GM21786 (cell line): ENCODE results near the gene TARBP1.
"Not testable (repeated sequence)": the region's sequence is repeated elsewhere in the genome, so short reads cannot be mapped to it uniquely, and the experiment has no call there.

Experiments
- ATAC-seq: cut with Tn5 transposase; IDR thresholded peaks from one replicate; pipeline ENCODE4 v1.9.1; 2021; ENCODE audit not compliant: unreplicated experiment

The TARBP1 gene

GRCh38 chr1:234398849-234399381 is 80.1 kb downstream of the TARBP1 start:
- ATAC-seq: peak; percentile 71

- ATAC-seq: no peak
Measured at GRCh38 chr1:234397732-234398131, 81.2 kb downstream of the TARBP1 start.

GRCh38 chr1:234396871-234397270 is 82.1 kb downstream of the TARBP1 start:
- ATAC-seq: no peak

- ATAC-seq: no peak
Measured at GRCh38 chr1:234396092-234396491, 82.9 kb downstream of the TARBP1 start.

DNA sequence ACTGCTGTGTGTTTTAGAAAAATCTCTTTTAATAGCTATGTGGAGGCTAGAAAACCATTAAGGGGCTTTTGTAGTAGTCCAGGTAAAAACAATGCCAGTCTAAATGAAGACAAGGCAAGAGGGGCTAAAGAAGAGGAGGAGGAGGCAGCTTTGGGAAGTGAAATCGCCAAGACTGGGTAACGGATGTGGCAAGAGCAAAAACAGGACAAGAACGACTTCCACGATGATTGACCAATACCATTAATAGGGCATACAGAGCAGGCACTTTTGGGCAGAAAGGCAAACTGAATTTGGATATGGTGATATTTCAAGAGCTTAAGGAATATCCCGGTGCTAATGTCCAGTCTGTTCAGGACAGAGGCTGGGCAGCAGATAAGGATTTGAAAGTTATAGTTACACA is 83.7 kb downstream of the TARBP1 start:
- no peak for ATAC-seq

DNA sequence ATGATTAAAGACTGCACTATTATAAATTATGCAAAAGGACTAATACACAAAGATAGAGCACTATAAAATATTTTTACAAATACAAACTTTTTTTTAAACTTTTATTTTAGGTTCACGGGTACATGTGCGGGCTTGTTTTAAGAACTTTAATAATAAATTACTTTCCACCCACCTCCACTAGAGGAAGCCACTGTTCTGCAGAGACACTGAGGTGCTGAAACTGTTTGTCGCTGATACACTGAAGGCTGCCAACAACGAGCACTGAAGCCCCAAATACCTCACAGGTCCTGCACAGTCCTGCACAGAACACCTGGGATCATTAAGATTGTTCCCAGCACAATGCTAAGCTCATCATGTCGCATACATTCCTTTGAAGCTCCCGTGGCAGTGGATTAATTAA is 85.8 kb downstream of the TARBP1 start:
- ATAC-seq: no peak

DNA sequence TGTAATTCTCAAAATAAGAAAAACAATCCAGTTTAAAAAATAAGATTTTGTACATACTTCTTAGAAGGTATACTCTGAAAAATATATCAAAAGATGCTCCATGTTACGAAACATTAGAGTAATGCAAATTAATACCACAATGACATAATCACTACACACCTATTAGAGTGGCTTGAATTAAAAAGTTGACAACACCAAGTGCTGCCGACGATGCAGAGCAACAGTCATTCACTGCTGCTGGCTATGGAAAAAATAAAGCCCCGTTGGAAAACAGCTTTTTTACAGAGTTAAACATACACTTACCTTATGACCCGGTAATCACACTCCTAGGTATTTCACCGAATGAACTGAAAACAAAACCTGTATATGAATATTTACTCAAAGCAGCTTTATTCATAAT is 90.9 kb downstream of the TARBP1 start:
- ATAC-seq: no peak

- ATAC-seq: no peak
Measured at GRCh38 chr1:234386122-234386521, 92.9 kb downstream of the TARBP1 start.

- no peak for ATAC-seq
Measured at GRCh38 chr1:234381699-234382555, 97.1 kb downstream of the TARBP1 start.

DNA sequence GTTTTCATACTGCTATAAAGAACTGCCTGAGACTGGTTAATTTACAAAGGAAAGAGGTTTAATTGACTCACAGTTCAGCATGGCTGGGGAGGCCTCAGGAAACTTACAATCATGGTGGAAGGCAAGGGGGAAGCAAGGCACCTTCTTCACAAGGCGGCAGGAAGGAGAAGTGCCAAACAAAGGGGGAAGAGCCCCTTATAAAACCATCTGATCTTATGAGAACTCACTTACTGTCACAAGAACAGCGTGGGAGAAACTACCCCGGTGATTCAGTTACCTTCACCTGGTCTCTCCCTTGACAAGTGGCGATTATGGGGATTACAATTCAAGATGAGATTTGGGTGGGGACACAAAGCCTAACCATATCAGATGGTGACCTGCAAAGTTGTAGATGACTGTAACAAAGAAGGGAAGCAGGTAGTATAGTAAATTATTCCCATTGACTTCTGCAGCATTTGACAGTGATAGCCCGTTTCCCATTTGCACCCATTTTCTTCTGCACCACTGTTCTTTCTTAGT is 99.3 kb downstream of the TARBP1 start:
- not testable (repeated sequence) for ATAC-seq

DNA sequence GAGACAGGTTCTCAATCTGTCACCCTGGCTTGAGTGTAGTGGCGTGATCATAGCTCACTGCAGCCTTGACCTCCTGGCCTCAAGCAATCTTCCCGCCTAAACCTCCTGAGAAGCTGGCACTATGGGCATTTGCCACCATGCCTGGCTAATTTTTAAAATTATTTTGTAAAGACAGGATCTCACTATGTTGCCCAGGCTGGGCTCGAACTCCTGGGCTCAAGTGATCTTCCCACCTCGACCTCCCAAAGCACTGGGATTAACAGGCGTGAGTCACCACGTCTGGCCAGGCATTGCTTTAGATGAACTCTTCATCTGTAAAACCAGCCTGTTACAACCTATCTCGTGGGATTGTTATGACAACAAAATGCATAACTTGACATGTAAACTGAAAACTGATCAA is 103.3 kb downstream of the TARBP1 start:
- ATAC-seq: no peak

DNA sequence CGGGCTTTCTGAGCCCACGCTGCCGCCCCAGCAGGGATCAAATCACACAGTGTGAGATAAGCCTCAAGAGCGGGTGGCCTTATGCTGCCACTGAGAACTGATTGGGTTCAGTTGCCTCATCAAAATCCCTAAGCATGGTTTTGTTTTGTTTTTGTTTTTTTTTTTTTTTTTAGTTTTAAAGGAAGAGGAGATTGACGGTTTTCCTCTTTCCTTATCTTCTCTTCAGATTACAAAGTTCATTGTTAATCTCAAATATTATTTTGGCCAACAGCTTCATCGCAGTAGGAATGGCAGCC is 105.1 kb downstream of the TARBP1 start:
- ATAC-seq: no peak

DNA sequence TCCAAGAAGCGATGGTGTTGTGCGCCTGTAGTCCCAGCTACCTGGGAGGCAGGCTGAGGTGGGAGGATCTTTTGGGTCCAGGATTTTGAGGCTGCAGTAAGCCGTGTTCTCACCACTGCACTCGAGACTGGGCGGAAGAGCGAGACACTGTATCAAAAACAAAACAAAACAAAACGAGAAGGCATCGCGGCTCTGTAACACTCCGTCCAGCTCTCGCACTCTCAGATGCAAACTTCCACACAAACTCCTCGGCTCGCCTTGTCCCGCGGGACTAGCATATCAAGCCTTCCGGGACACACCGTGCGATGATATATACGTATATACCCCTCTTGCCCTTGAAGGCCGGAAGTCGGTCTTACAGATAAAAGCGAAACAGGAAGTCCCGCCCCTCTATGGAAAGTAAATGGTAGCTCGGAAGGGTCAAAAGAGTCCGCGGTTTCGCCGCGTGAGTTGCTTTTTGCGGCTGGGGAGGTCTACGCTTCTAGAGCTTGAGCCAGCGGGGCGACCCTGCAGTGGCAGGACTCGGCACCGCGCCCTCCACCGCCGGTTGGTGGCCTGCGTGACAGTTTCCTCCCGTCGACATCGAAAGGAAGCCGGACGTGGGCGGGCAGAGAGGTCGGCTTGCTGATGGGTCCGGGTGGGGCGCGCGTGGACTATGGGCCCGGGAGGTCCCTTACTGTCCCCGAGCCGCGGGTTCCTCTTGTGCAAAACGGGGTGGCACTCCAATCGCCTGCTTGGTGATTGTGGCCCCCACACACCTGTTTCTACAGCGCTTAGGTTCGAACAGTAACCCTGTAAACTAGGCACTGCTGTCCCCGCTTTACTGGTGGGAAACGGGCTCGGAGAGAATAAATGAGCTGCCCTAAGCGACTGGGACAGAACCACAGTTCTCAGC is 105.7 kb downstream of the TARBP1 start, which contains the start of gene COA6:
COA6 (plus strand) TSS at position 393 of the 895 bp plus-strand sequence; CDS start at position 404, 11 bp downstream.
- ATAC-seq: peak; percentile 92

- no peak for ATAC-seq
Measured at GRCh38 chr1:234372011-234372757, 106.8 kb downstream of the TARBP1 start.

DNA sequence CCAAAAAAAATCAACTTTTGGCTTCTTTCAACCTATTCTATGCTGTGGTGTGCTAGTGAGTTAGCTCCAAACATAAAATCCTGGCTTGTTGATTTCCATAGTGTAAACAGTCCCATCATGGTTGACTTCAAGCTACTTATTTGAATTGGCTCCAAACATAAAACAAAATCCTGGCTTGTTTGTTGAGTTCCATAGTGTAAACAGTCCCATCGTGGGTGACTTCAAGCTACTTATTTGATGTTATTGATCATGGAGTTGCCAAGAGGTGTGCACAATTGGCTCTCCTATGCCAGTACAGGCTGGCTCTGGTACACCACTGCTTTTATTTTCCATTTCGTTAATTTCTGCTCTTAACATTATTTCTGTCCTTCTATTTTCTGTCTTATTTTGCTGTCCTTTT is 107.6 kb downstream of the TARBP1 start:
- no peak for ATAC-seq

DNA sequence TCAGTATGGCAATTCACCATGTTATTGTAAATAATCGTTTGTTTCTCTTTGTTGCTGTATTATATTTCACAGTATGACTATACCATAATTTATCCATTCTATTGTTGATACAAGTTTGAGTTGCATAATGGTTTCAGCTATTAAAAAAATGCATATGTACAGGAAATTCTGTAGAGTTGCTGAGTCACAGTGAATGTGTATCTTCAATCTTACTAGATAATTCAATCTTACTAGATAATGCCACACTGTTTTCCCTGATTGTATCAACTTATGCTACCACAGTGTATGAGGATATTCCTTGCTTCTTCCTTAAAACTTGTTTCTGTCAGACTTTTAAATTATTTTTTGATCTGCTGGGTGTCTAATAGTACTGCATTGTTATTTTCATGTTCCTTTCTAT is 109.2 kb downstream of the TARBP1 start:
- no peak for ATAC-seq

DNA sequence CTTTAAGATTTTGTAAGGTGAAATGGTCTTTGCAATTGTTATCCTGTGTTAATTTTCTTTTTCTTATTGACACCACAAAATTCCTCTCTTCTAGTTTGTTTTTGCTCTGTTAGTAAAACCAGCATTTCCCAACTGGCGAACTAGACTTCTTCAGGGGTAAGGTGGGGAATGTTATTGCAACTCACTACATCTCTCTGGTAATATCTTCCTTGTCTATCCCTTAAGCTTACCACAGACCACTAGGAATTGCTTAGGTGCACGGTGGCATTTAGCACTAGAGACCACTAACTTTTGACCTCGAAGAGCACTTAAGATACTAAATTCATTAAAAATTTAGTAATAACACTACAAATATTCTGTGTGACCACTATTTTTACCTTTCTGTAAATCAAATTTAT is 109.9 kb downstream of the TARBP1 start:
- no peak for ATAC-seq

DNA sequence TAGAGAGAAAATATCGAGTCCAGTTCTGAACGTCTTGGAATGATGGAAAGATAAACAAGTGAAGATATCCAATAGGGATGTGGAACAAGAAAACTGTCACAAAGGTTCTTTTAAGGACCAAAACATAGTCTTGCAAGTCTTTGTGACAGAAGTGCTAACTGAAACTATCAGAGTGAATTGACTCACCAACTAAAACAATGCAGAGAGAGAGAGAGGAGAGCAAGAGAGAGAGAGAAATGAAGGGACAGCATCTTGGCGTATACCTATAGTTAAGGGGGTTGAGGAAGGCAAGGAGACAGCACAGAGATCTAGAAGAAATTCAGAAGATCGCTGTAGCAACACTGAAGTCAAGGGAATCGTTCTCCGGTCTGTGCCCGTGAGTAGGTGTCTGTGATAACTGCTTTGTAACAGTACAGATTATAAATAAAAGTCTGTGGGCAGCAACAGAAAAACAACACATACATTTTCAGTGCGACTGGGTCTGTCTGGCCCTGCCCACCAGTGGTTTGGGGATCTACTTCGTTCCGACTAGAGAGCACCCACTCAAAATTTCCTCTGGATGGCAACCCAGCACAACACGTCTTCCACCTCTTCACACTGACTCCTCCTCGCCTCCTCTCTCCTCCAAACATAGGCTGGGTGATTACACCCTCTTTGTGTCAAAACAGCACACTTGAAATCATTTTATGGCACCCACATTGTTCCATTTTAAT is 110.5 kb downstream of the TARBP1 start:
- no peak for ATAC-seq

DNA sequence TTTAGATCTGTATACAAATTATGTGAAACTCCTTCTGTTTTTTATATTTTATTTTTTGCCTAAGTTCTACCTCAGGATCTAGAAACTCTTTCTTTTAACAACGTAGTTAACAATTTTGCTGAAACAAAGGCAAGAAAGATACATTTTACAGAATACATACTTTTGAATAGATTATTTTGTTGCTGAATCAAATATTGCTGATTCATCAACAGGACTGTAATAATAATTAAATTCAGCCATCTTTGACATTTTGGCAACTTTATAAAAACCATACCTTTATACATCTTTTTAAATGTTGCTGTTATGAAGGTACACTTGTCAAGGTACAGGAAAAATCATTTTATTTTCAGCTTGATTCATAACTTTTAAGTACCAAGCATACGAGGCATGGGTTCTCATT is 116.4 kb downstream of the TARBP1 start:
- ATAC-seq: no peak

DNA sequence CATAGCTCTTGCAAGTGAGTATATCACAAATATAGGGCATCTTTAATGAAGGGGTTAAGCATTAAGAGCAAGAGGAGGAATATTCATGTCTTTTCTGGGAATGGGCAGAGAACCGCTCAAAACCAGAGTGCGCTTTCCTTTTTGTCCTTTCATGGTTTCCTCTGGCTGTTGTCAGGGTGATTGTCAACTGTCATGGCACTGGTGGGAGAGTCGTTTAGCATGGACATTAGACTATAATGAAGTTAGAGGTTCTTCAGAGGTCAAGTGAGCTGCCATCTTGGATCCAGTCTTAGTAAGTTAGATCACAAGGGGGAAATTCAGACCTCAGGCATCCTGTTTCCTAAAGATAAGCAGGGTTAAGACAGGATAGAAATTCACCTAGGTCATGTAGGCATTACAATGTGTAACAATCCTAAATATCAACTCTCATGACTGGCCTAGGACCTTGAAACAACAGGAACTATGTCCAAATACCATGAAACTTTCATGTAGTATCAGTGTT is 117.8 kb downstream of the TARBP1 start:
- no peak for ATAC-seq
